ENCODE data around the gene BSX.
A peak's percentile ranks its signal among the peaks of the same experiment; 100 is the strongest.

BSX gene

GRCh38 chr11:122983438-122984185, 2.0 kb upstream of the BSX start:
- Histone ChIP-seq H3K4me1 (ENCODE audit: control insufficient read depth in 1 of 2, insufficient read depth in 2 of 2, low read length in 2 of 2) (peaks cover 3 to 32% of the 10 kb centered on the region in 2 donors), H3K27ac (ENCODE audit: low read length) (no peak overlapping the region), H3K4me3 (ENCODE audit: low read depth in 1 of 2, low read length in 2 of 2) (peak overlapping the region; percentile 60 to 89), H3K9me3 (ENCODE audit: control insufficient read depth in 1 of 2, low read length in 2 of 2) (no peaks in the 10 kb centered on the region), H3K27me3 (ENCODE audit: low read depth, low read length) (peaks cover 59% of the 10 kb centered on the region), H3K36me3 (ENCODE audit: control insufficient read depth in 1 of 2, insufficient read depth in 2 of 2, low read length in 2 of 2) (no peaks in the 10 kb centered on the region)

GRCh38 chr11:122979815-122980595, 1.6 kb downstream of the BSX start:
- no peak overlapping the region for H3K4me3 ChIP-seq (ENCODE audit: low read depth in 1 of 2, low read length in 2 of 2)
- H3K27me3 ChIP-seq (ENCODE audit: low read depth, low read length), result peaks cover 81% of the 10 kb centered on the region
- H3K4me1 ChIP-seq (ENCODE audit: control insufficient read depth in 1 of 2, insufficient read depth in 2 of 2, low read length in 2 of 2), result peaks cover 3 to 46% of the 10 kb centered on the region in 2 donors
- H3K36me3 ChIP-seq (ENCODE audit: control insufficient read depth in 1 of 2, insufficient read depth in 2 of 2, low read length in 2 of 2), result no peaks in the 10 kb centered on the region
- H3K27ac ChIP-seq (ENCODE audit: low read length), result no peak overlapping the region
- no peaks in the 10 kb centered on the region for H3K9me3 ChIP-seq (ENCODE audit: control insufficient read depth in 1 of 2, low read length in 2 of 2)

GRCh38 chr11:122979103-122979814, 2.4 kb downstream of the BSX start:
- Histone ChIP-seq H3K27me3 (ENCODE audit: low read depth, low read length) (peaks cover 73% of the 10 kb centered on the region), H3K27ac (ENCODE audit: low read length) (no peak overlapping the region), H3K9me3 (ENCODE audit: control insufficient read depth in 1 of 2, low read length in 2 of 2) (no peaks in the 10 kb centered on the region), H3K4me1 (ENCODE audit: control insufficient read depth in 1 of 2, insufficient read depth in 2 of 2, low read length in 2 of 2) (peaks cover 3 to 39% of the 10 kb centered on the region in 2 donors), H3K4me3 (ENCODE audit: low read depth in 1 of 2, low read length in 2 of 2) (no peak overlapping the region), H3K36me3 (ENCODE audit: control insufficient read depth in 1 of 2, insufficient read depth in 2 of 2, low read length in 2 of 2) (no peaks in the 10 kb centered on the region)

GRCh38 chr11:122978299-122978620, 3.4 kb downstream of the BSX start:
- H3K9me3 ChIP-seq (ENCODE audit: control insufficient read depth in 1 of 2, low read length in 2 of 2), result no peaks in the 10 kb centered on the region
- no peaks in the 10 kb centered on the region for H3K36me3 ChIP-seq (ENCODE audit: control insufficient read depth in 1 of 2, insufficient read depth in 2 of 2, low read length in 2 of 2)
- peaks cover 64% of the 10 kb centered on the region for H3K27me3 ChIP-seq (ENCODE audit: low read depth, low read length)

GRCh38 chr11:122977470-122978298, 4.0 kb downstream of the BSX start:
- Histone ChIP-seq H3K9me3 (ENCODE audit: control insufficient read depth in 1 of 2, low read length in 2 of 2) (no peaks in the 10 kb centered on the region), H3K27me3 (ENCODE audit: low read depth, low read length) (peaks cover 59% of the 10 kb centered on the region), H3K4me1 (ENCODE audit: control insufficient read depth in 1 of 2, insufficient read depth in 2 of 2, low read length in 2 of 2) (peaks cover 0 to 32% of the 10 kb centered on the region in 2 donors), H3K36me3 (ENCODE audit: control insufficient read depth in 1 of 2, insufficient read depth in 2 of 2, low read length in 2 of 2) (no peaks in the 10 kb centered on the region), H3K4me3 (ENCODE audit: low read depth in 1 of 2, low read length in 2 of 2) (peak overlapping the region in 1 of 2 donors; percentile 47), H3K27ac (ENCODE audit: low read length) (no peak overlapping the region)

More at GRCh38 chr11:122978299-122978620, 3.4 kb downstream of the BSX start:
- Histone ChIP-seq H3K27ac (ENCODE audit: low read length) (no peak overlapping the region), H3K4me1 (ENCODE audit: control insufficient read depth in 1 of 2, insufficient read depth in 2 of 2, low read length in 2 of 2) (peaks cover 0 to 32% of the 10 kb centered on the region in 2 donors), H3K4me3 (ENCODE audit: low read depth in 1 of 2, low read length in 2 of 2) (no peak overlapping the region)

GRCh38 chr11:122976734-122977469, 4.7 kb downstream of the BSX start:
- Histone ChIP-seq H3K9me3 (ENCODE audit: control insufficient read depth in 1 of 2, low read length in 2 of 2) (no peaks in the 10 kb centered on the region), H3K4me3 (ENCODE audit: low read depth in 1 of 2, low read length in 2 of 2) (peak overlapping the region in 1 of 2 donors; percentile 47), H3K4me1 (ENCODE audit: control insufficient read depth in 1 of 2, insufficient read depth in 2 of 2, low read length in 2 of 2) (peaks cover 0 to 32% of the 10 kb centered on the region in 2 donors), H3K27ac (ENCODE audit: low read length) (no peak overlapping the region), H3K36me3 (ENCODE audit: control insufficient read depth in 1 of 2, insufficient read depth in 2 of 2, low read length in 2 of 2) (no peaks in the 10 kb centered on the region), H3K27me3 (ENCODE audit: low read depth, low read length) (peaks cover 57% of the 10 kb centered on the region)

- H3K4me1 ChIP-seq (ENCODE audit: control insufficient read depth in 1 of 2, insufficient read depth in 2 of 2, low read length in 2 of 2), result peaks cover 0 to 26% of the 10 kb centered on the region in 2 donors
- no peaks in the 10 kb centered on the region for H3K9me3 ChIP-seq (ENCODE audit: control insufficient read depth in 1 of 2, low read length in 2 of 2)
- no peak overlapping the region for H3K4me3 ChIP-seq (ENCODE audit: low read depth in 1 of 2, low read length in 2 of 2)
- no peaks in the 10 kb centered on the region for H3K36me3 ChIP-seq (ENCODE audit: control insufficient read depth in 1 of 2, insufficient read depth in 2 of 2, low read length in 2 of 2)
- peaks cover 52% of the 10 kb centered on the region for H3K27me3 ChIP-seq (ENCODE audit: low read depth, low read length)
- H3K27ac ChIP-seq (ENCODE audit: low read length), result no peak overlapping the region
Measured at GRCh38 chr11:122976061-122976733, 5.4 kb downstream of the BSX start.

- no peaks in the 10 kb centered on the region for H3K36me3 ChIP-seq (ENCODE audit: control insufficient read depth in 1 of 2, insufficient read depth in 2 of 2, low read length in 2 of 2)
- H3K4me1 ChIP-seq (ENCODE audit: control insufficient read depth in 1 of 2, insufficient read depth in 2 of 2, low read length in 2 of 2), result no peaks in the 10 kb centered on the region
- H3K9me3 ChIP-seq (ENCODE audit: control insufficient read depth in 1 of 2, low read length in 2 of 2), result no peaks in the 10 kb centered on the region
- no peaks in the 10 kb centered on the region for H3K27me3 ChIP-seq (ENCODE audit: low read depth, low read length)
- no peak overlapping the region for H3K4me3 ChIP-seq (ENCODE audit: low read depth in 1 of 2, low read length in 2 of 2)
- H3K27ac ChIP-seq (ENCODE audit: low read length), result no peak overlapping the region
Measured at GRCh38 chr11:122963961-122964360, 17.7 kb downstream of the BSX start.

GRCh38 chr11:122954455-122954854, 27.2 kb downstream of the BSX start:
- H3K4me3 ChIP-seq (ENCODE audit: low read depth in 1 of 2, low read length in 2 of 2), result no peak overlapping the region
- H3K9me3 ChIP-seq (ENCODE audit: control insufficient read depth in 1 of 2, low read length in 2 of 2), result no peaks in the 10 kb centered on the region
- no peak overlapping the region for H3K27ac ChIP-seq (ENCODE audit: low read length)
- no peaks in the 10 kb centered on the region for H3K36me3 ChIP-seq (ENCODE audit: control insufficient read depth in 1 of 2, insufficient read depth in 2 of 2, low read length in 2 of 2)
- H3K27me3 ChIP-seq (ENCODE audit: low read depth, low read length), result no peaks in the 10 kb centered on the region
- no peaks in the 10 kb centered on the region for H3K4me1 ChIP-seq (ENCODE audit: control insufficient read depth in 1 of 2, insufficient read depth in 2 of 2, low read length in 2 of 2)

- Histone ChIP-seq H3K36me3 (ENCODE audit: control insufficient read depth in 1 of 2, insufficient read depth in 2 of 2, low read length in 2 of 2) (peaks cover 0 to 7% of the 10 kb centered on the region in 2 donors), H3K27me3 (ENCODE audit: low read depth, low read length) (no peaks in the 10 kb centered on the region), H3K4me1 (ENCODE audit: control insufficient read depth in 1 of 2, insufficient read depth in 2 of 2, low read length in 2 of 2) (no peaks in the 10 kb centered on the region), H3K4me3 (ENCODE audit: low read depth in 1 of 2, low read length in 2 of 2) (no peak overlapping the region), H3K9me3 (ENCODE audit: control insufficient read depth in 1 of 2, low read length in 2 of 2) (no peaks in the 10 kb centered on the region), H3K27ac (ENCODE audit: low read length) (no peak overlapping the region)
Measured at GRCh38 chr11:122951211-122951610, 30.4 kb downstream of the BSX start.

Measured in muscle layer of duodenum (tissue), 2 donors.